Smooth muscle cell (in vitro differentiated cells): Measurements from ENCODE around the gene PDZD4. TPM values are rescaled to one million over a fixed set of nuclear protein-coding genes. Genes with fewer than 3 reads are reported as not detected.

Experiments
- DNase-seq: peaks from one replicate; lab custom pipeline; 2025; ENCODE audit not compliant: unreplicated experiment; lab: John Stamatoyannopoulos, UW
- H2AFZ ChIP-seq: fragments of 200-600 bp; sonication (generic); 2 replicates; pipeline ENCODE4 v1.6.0; 2016; ENCODE audit warnings: antibody characterized with exemption, low read depth, mild to moderate bottlenecking
- H3F3A ChIP-seq: fragments of 200-600 bp; sonication (generic); 2 replicates; pipeline ENCODE4 v1.6.0; 2017; ENCODE audit warnings: antibody characterized with exemption, low read depth
- H3K27ac ChIP-seq: fragments of 200-600 bp; sonication (generic); 2 replicates; pipeline ENCODE4 v1.5.1; 2016; ENCODE audit warnings: low read depth, mild to moderate bottlenecking
- H3K27me3 ChIP-seq: fragments of 200-600 bp; sonication (generic); 2 replicates; pipeline ENCODE4 v1.6.1; 2016; ENCODE audit warnings: low read depth, mild to moderate bottlenecking
- H3K36me3 ChIP-seq: fragments of 200-600 bp; sonication (generic); 2 replicates; pipeline ENCODE4 v1.5.1; 2016; ENCODE audit warnings: low read depth
- H3K4me1 ChIP-seq: fragments of 200-600 bp; sonication (generic); 2 replicates; pipeline ENCODE4 v1.5.1; 2016; ENCODE audit warnings: low read depth
- H3K4me2 ChIP-seq: fragments of 200-600 bp; sonication (generic); 2 replicates; pipeline ENCODE4 v1.6.0; 2016; ENCODE audit warnings: mild to moderate bottlenecking
- H3K4me3 ChIP-seq: fragments of 200-600 bp; sonication (generic); 2 replicates; pipeline ENCODE4 v1.5.1; 2016; ENCODE audit warnings: mild to moderate bottlenecking
- H3K79me2 ChIP-seq: fragments of 200-600 bp; sonication (generic); 2 replicates; pipeline ENCODE4 v1.6.0; 2016; ENCODE audit warnings: low read depth, mild to moderate bottlenecking
- H3K9ac ChIP-seq: fragments of 200-600 bp; sonication (generic); 2 replicates; pipeline ENCODE4 v1.6.0; 2016; ENCODE audit warnings: low read depth
- H3K9me3 ChIP-seq: fragments of 200-600 bp; sonication (generic); replicated peaks from 2 replicates; pipeline ENCODE4 v1.5.1; 2016; ENCODE audit warnings: low read depth
- H4K20me1 ChIP-seq: fragments of 200-600 bp; sonication (generic); 2 replicates; pipeline ENCODE4 v1.6.0; 2016; ENCODE audit warnings: low read depth
- CTCF ChIP-seq: fragments of 200-600 bp; sonication (generic); IDR thresholded peaks from 2 replicates; pipeline ENCODE4 v1.5.1; 2017; ENCODE audit warnings: borderline replicate concordance, mild to moderate bottlenecking, antibody characterized with exemption; ENCODE audit not compliant: insufficient read depth, poor library complexity, severe bottlenecking
- WGBS: methylation state at CpG from one replicate; pipeline ENCODE4 v1.1.7; 2016; ENCODE audit warnings: low lambda C conversion rate; 5-methylcytosine and 5-hydroxymethylcytosine counted together
- polyA plus RNA-seq: library from polyadenylated mRNA; unstranded; fragments of >200 nt; fragmentation: Nextera tagmentation; extraction: Ambion mirVana; gene quantifications from 2 replicates; pipeline ENCODE4 v1.2.1, GENCODE V29; 2016
- total RNA-seq: library from RNA; depleted of rRNA; stranded (reverse); fragments of >200 nt; gene quantifications from 2 replicates; pipeline ENCODE4 v1.2.3, GENCODE V29; 2014

PDZD4 gene
- total and polyA plus RNA-seq, 2 experiments from 2014 or later, result 2.3 to 3.1 TPM

DNA sequence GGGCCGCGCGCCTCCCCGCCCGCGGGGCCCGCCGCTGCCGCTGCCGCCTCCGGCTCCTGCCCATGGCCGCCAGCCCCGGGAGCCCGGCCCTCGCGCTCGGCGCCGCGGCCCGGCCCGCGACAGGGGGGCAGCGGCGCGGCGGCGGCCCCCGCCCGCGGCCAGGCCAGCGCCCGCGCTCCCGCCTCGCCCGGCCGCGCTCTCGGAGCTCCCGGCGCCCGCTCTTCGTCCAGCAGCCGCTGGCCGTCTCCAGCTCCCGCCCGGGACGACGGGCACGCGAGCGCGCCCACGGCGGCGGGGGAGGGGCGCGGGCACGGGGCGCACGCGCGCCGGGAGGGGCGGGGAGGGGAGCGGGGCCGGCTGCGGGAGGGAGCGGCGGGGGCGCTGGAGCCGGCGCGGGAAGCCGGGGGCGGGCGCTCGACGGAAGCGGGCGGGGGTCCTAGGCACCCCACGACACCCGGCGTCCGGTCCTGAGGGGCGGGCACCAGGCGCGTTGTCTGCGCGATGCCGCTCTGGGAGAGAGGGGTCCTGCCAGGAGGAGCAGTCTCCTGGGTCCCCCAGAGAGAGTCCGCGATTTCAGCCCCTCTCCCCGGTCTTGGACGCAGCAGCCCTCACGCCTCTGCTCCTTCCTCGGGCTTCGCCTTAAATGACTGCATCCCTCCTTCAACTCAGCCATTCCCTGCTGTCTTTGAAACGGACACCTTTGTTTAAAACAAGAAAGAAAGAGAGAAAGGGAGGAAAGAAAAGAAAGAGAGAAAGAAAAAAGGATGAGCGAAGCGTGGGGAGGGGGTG lies 490 bp upstream of the PDZD4 start:
- Histone ChIP-seq H3K27me3 (peaks cover 5% of the 10 kb centered on the region), H4K20me1 (no peaks in the 10 kb centered on the region), H3K9ac (no peak overlapping the region), H2AFZ (no peak overlapping the region), H3K36me3 (no peaks in the 10 kb centered on the region), H3K9me3 (no peaks in the 10 kb centered on the region), H3K79me2 (no peaks in the 10 kb centered on the region), H3K27ac (no peak overlapping the region), H3K4me1 (peaks cover 6% of the 10 kb centered on the region), H3K4me3 (no peak overlapping the region), H3K4me2 (no peak overlapping the region), H3F3A (no peaks in the 10 kb centered on the region)
- no peak for DNase-seq
- no peak for TF ChIP-seq CTCF
- 50% methylated on average over 7 of the region's 102 CpGs for WGBS

DNA sequence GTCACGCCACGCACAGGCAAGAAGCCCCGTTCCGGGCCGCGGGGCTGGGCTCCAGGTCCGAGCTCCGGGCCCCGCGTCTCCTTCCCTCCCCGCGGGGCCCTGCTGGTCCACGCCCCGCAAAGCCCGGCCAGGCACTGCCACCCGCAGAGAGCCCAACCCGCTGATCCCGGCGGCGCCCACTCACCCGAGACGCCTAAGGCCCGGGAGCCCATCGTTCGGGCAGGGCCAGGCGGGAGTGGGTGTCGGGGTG lies 870 bp downstream of the PDZD4 start:
- Histone ChIP-seq H3K9ac (no peak overlapping the region), H3K79me2 (no peaks in the 10 kb centered on the region), H3K36me3 (no peaks in the 10 kb centered on the region), H3K27me3 (peaks cover 5% of the 10 kb centered on the region), H3K4me2 (peak overlapping the region; percentile 84), H3K4me1 (peaks cover 6% of the 10 kb centered on the region), H3K9me3 (no peaks in the 10 kb centered on the region), H4K20me1 (no peaks in the 10 kb centered on the region), H3K4me3 (peak overlapping the region; percentile 41), H3K27ac (no peak overlapping the region), H2AFZ (no peak overlapping the region), H3F3A (no peaks in the 10 kb centered on the region)
- TF ChIP-seq CTCF, result no peak
- 47% methylated on average over 20 of the region's 27 CpGs for WGBS
- no peak for DNase-seq

DNA sequence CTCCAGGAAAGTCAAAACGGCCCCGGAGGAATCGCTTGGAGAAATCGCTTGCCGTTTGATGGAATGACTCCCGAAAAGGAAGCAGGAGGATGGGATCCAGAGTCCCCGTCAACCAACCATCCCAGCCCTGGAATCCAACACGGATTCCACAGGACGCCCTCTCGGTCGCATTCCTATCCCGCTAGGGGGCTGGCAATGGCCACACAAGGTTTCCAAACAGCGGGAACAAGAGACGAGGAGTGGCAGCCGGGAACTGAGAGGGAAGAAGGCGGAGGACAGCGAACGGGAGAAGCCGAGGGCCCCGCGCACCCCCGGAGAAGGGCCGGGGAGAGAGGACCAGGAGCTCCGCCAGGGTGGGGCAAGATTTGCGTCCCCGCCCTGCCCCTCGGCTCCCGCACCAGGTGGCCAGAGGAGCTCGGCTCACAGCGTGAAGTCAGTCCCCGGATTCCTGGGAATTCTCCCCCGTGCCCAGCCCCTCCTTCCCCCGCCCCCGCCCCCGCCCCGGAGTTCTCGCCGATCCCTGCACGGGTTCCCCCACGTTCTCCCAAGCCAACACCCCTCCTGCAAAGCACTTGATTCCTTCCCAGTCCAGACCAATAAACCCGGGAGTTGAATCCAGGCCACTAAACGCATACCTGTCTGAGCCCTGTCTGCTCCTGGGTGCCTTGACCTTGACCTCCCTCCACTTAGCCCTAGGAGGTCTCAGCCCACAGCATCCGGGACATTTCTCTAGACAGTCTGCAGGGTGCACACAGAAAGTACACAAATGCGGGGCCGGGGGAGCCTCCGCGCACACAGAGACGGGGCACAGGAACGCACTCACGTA lies 1.4 kb downstream of the PDZD4 start:
- H3K9ac ChIP-seq, result no peak overlapping the region
- H3K27me3 ChIP-seq, result peaks cover 5% of the 10 kb centered on the region
- H2AFZ ChIP-seq, result peak overlapping the region; percentile 30
- no peaks in the 10 kb centered on the region for H3K36me3 ChIP-seq
- H3K9me3 ChIP-seq, result no peaks in the 10 kb centered on the region
- peak overlapping the region; percentile 41 for H3K4me3 ChIP-seq
- 43% methylated on average over 45 of the region's 50 CpGs for WGBS
- no peak for TF ChIP-seq CTCF
- peaks cover 6% of the 10 kb centered on the region for H3K4me1 ChIP-seq
- H4K20me1 ChIP-seq, result no peaks in the 10 kb centered on the region
- DNase-seq, result no peak
- no peaks in the 10 kb centered on the region for H3F3A ChIP-seq
- peak overlapping the region; percentile 84 for H3K4me2 ChIP-seq
- H3K79me2 ChIP-seq, result no peaks in the 10 kb centered on the region
- no peak overlapping the region for H3K27ac ChIP-seq
